CD4-positive, alpha-beta T cell treated with Interleukin-15 for 4 hours (primary cell): ENCODE measurements around the gene DNTTIP2.
A peak's percentile ranks its signal among the peaks of the same experiment; 100 is the strongest.
"Not testable (repeated sequence)": the region's sequence is repeated elsewhere in the genome, so short reads cannot be mapped to it uniquely, and the experiment has no call there.

Experiments
- DNase-seq: peaks from one replicate; pipeline ENCODE4 v3.0.0-alpha.2; 2020; ENCODE audit warnings: low spot score

The DNTTIP2 gene

GRCh38 chr1:93877529-93877928 is 1.5 kb downstream of the DNTTIP2 start:
- DNase-seq, result no peak

DNA sequence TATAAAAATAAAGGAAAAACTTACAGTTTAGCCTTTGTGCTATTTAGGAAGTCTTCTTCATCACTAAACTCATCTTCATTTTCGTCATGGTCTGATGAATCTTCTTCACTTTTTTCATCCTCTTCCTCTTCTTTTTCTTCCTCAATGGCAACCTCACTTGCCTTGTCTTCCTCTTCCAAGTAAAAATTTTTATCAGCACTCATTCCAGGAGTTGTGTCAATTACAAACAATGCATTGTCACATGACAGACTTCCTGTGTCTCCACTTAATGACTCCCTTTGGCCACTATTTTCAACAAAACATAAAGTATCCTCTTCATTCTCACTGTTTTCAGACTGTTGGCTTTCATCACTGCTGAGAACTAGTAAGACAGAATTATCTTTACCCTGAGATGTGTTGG is 2.8 kb downstream of the DNTTIP2 start:
- DNase-seq, result no peak

GRCh38 chr1:93874025-93874651 is 4.9 kb downstream of the DNTTIP2 start:
- peak; percentile 27 for DNase-seq

GRCh38 chr1:93871366-93871765 is 7.6 kb downstream of the DNTTIP2 start:
- DNase-seq, result no peak

GRCh38 chr1:93869653-93870052 is 9.4 kb downstream of the DNTTIP2 start:
- no peak for DNase-seq

- DNase-seq, result not testable (repeated sequence)
These were observed 10.5 kb downstream of the DNTTIP2 start for GRCh38 chr1:93868492-93868891.

- no peak for DNase-seq
These were observed 13.8 kb downstream of the DNTTIP2 start for GRCh38 chr1:93865253-93865652.

GRCh38 chr1:93864175-93864574 is 14.8 kb downstream of the DNTTIP2 start:
- no peak for DNase-seq

DNA sequence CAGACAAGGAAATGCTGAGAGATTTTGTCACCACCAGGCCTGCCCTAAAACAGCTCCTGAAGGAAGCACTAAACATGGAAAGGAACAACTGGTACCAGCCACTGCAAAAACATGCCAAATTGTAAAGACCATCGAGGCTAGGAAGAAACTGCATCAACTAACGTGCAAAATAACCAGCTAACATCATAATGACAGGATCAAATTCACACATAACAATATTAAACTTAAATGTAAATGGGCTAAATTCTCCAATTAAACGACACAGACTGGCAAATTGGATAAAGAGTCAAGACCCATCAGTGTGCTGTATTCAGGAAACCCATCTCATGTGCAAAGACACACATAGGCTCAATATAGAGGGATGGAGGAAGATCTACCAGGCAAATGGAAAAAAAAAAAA is 21.4 kb downstream of the DNTTIP2 start:
- DNase-seq, result not testable (repeated sequence)

- peak; percentile 16 for DNase-seq
These were observed 23.0 kb downstream of the DNTTIP2 start for GRCh38 chr1:93855983-93856382.

GRCh38 chr1:93853940-93854339 is 25.1 kb downstream of the DNTTIP2 start:
- DNase-seq, result no peak

- no peak for DNase-seq
These were observed 27.1 kb downstream of the DNTTIP2 start for GRCh38 chr1:93851878-93852277.

DNA sequence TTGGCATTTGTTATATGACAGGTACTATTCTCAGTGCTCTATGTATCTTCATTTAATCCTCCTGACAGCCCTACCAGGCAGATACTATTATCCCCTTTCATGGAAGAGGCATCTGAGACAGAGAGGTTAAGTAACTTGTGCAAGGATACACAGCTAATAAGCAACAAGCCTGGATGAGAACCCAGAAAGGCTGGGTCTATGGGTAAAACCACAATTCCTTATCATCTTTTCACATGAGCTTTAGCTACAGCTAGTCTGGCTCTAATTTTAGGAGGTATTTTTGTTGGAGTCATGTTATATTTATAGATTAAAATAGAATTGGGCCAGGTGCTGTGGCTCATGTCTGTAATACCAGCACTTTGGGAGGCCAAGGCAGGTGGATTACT is 27.7 kb downstream of the DNTTIP2 start:
- no peak for DNase-seq

- peak; percentile 53 for DNase-seq
These were observed 28.2 kb downstream of the DNTTIP2 start for GRCh38 chr1:93850687-93851326.

GRCh38 chr1:93848350-93848883 is 30.6 kb downstream of the DNTTIP2 start:
- DNase-seq, result no peak

GRCh38 chr1:93847811-93848288 is 31.2 kb downstream of the DNTTIP2 start:
- DNase-seq, result peak; percentile 74

- DNase-seq, result peak; percentile 89
These were observed 31.8 kb downstream of the DNTTIP2 start for GRCh38 chr1:93846992-93847810.

DNA sequence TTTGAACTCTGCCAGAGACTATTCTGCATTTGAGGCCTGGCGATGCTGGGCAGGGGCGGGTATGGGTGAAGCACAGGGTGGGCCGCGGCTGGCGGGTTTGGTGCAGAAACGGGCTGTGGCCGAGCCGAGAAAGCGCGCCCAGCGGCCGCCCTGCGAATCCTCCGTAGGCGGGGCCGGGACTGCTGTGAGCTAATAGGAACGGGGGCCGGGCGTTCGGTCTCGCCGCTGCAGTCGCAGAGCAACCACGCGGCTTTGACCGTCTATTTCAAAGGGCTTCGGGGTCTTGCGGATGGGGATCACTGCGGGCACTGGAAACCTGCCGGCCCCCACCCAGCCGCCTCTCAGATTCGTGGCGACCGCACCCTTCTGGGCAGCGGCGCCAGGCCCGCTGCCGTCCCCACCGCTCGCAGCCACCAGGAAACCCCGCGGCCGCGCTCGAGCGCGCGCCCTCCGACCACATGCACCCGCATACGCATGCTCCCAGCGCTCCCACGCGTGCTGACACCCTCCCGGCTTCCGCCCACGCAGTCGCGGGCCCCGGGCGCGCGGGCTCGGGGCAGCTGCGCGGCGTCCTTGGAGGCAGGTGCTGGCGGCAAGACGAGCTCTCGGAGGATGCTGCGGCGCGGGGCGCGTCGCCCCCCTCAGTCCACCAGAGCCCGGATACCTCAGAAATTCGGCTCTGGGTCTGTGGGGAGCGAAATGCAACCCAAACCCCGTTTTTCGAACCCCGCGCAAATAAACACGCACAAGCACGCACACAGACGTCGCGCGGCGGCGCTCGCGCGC is 32.6 kb downstream of the DNTTIP2 start:
- DNase-seq, result peak; percentile 82

GRCh38 chr1:93845538-93846205 is 33.3 kb downstream of the DNTTIP2 start:
- peak; percentile 73 for DNase-seq

DNA sequence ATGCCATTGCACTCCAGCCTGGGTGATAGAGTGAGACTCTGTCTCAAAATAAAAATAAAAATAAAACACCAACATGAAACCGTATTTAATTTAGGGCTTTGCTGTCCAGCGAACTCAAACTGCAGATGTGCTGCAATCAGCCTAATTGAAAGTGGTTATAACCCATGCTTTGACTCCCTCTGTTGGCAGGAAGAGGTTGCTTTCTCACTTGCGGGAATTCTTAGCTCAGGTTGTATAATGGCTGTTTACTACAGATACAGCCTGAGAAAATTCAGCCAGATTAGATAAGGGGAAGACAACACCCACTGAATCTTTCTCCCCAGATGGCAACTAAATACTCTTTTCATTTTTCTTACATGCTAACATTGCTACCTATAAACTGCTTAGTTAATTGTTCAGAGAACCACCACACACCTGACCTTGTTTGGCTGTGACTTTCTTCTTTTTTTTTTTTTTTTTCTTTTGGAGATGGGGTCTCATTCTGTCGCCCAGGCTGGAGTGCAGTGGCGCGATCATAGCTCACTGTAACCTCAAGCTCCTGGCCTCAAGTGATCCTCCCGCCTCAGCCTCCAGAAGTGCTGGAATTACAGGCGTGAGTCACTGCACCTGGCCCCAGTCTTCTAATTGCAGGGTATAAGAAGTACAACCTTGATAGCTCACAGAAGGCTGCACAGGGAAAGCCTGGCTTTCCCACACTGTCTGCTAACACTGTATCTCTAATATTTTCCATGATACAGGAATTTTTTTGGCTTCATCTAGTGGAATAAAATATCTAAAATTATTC is 34.6 kb downstream of the DNTTIP2 start:
- DNase-seq, result peak; percentile 72
